Measurements from ENCODE around the gene TPI1.

- TF ChIP-seq YY1 (IDR thresholded peaks at IDR 0.05; ENCODE audit: low read depth) (no peak), MAX (IDR thresholded peaks at IDR 0.05) (0 out of 2 replicates have a peak, but pooled peaks have one; percentile 39), TAF1 (IDR thresholded peaks at IDR 0.05; ENCODE audit: low read depth) (no peak; the same call in 1 of the 2 replicates), RAD21 (IDR thresholded peaks at IDR 0.05; ENCODE audit: low read depth) (no peak), CEBPB (IDR thresholded peaks at IDR 0.05) (no peak), NFIC (IDR thresholded peaks at IDR 0.05) (no peak)
Observed at GRCh38 chr12:6827437-6827911, 39.9 kb upstream of the TPI1 start.
